Heart left ventricle (tissue), 16 donors: ENCODE data around the gene CASS4. TPM values are rescaled to one million over a fixed set of nuclear protein-coding genes. Genes with fewer than 3 reads are reported as not detected.
A peak's percentile ranks its signal among the peaks of the same experiment; 100 is the strongest.

Source experiments
- ATAC-seq, 4 donors: fragments of 200-7000 bp; cut with Tn5 transposase; one replicate each; pipeline ENCODE4 v1.9.1; 2020 to 2022; ENCODE audit warnings: moderate library complexity in 4 of 4, mild to moderate bottlenecking in 3 of 4, moderate number of reproducible peaks in 1 of 4
- DNase-seq, 5 donors: peaks; one replicate each; pipeline ENCODE4 v3.0.0-alpha.2; 2020
- H3K27ac ChIP-seq, 12 donors: fragments of 200-600 bp; sonication (generic) in 4 of 12; one replicate each; pipeline versions ENCODE4 v1.5.0 to v1.8.0; 2016 to 2022; ENCODE audit warnings: mild to moderate bottlenecking in 2 of 12
- H3K27me3 ChIP-seq, 9 donors: fragments of 200-600 bp; sonication (generic) in 2 of 9; one replicate each; pipeline versions ENCODE4 v1.5.1 to v1.8.0; 2016 to 2022; ENCODE audit warnings: mild to moderate bottlenecking in 3 of 9
- H3K36me3 ChIP-seq, 9 donors: fragments of 200-600 bp; sonication (generic) in 2 of 9; one replicate each; pipeline versions ENCODE4 v1.5.0 to v1.8.0; 2018 to 2022; ENCODE audit warnings: mild to moderate bottlenecking in 2 of 9
- H3K4me1 ChIP-seq, 12 donors: fragments of 200-600 bp; sonication (generic) in 4 of 12; one replicate each; pipeline versions ENCODE4 v1.5.0 to v1.8.0; 2016 to 2022; ENCODE audit warnings: mild to moderate bottlenecking in 3 of 12
- H3K4me3 ChIP-seq, 12 donors: fragments of 200-600 bp; sonication (generic) in 4 of 12; one replicate each; pipeline versions ENCODE4 v1.5.0 to v1.8.0; 2017 to 2022; ENCODE audit warnings: mild to moderate bottlenecking in 9 of 12, moderate library complexity in 4 of 12
- H3K9me3 ChIP-seq, 12 donors: fragments of 200-600 bp; sonication (generic) in 4 of 12; one replicate each; pipeline versions ENCODE4 v1.5.0 to v1.8.0; 2016 to 2022; ENCODE audit warnings: mild to moderate bottlenecking in 1 of 12
- POLR2A ChIP-seq, 2 donors: fragments of 450-650 bp; IDR thresholded peaks; one replicate each; pipeline ENCODE4 v1.6.1; 2017; ENCODE audit warnings: antibody characterized with exemption in 2 of 2, mild to moderate bottlenecking in 2 of 2, moderate library complexity in 2 of 2
- WGBS, 4 donors: extraction: QIAGEN DNeasy Blood & Tissue Kit in 2 of 4; methylation state at CpG; one replicate each; pipeline versions ENCODE4 v1.1.5 to v1.1.7; 2013 to 2018; 5-methylcytosine and 5-hydroxymethylcytosine counted together
- intact Hi-C, 10 donors: fragments of 100-400 bp; cut with DNase I; formaldehyde crosslinking; loops; one replicate each; pipeline versions ENCODE4 v1.11.1 to v1.14.2; 2022
- polyA plus RNA-seq, 2 donors: library from polyadenylated mRNA; stranded (reverse); fragments of 200-250 nt; gene quantifications; one replicate each; pipeline ENCODE4 v1.2.3, GENCODE V29; 2013
- total RNA-seq, 9 donors: library from RNA; depleted of rRNA in 2 of 9; stranded (reverse); fragments of >200 nt in 2 of 9; fragmentation: NEBNext Ultra II Directional in 3 of 9; extraction: Animal tissue kit (Norgen Biotek cat#: 25700) in 3 of 9; gene quantifications; one replicate each; pipeline versions ENCODE4 v1.1.0 to v1.2.4, GENCODE V29; 2016 to 2023
- TF ChIP-seq, protein P1 (sequence below), 12 donors: fragments of 200-600 bp; sonication (generic) in 4 of 12; IDR thresholded peaks; one replicate each; pipeline versions ENCODE4 v1.5.0 to v1.8.0; 2018 to 2022; ENCODE audit warnings: antibody characterized with exemption in 12 of 12, mild to moderate bottlenecking in 5 of 12
- donor health status: ischemic (EF 13 %, LVEDD 7.1; RV severe dilation, severe dysfunction).
- donor health status: healthy with polysubstance abuse.
- donor health status: DM: no; HTN: yes; CAD: no.
- donor health status: DM: no; HTN: no; CAD: no.
- donor health status: ischemic (EF 25% LVEDD 6.9; RV normal size, moderate dysfunction).
- donor health status: ischemic (EF 25% LVEDD 5.7; RV mildly dilated, moderate dysfunction).
- donor health status: healthy.
- donor health status: DM: yes; HTN: yes; CAD: no.
- donor health status: ischemic (EF 35%, LVEDD 5.7; RV mildly dilated, moderate dysfunction).
- donor health status: nonischemic (EF 11% LVEDD 7.7; RV severe dilation, severe dysfunction).
- donor health status: DM: yes; HTN: yes; CAD: no.
- donor health status: PGD.
- donor health status: ischemic (EF 29% LVEDD 5.4; RV normal size, mild dysfunction).
- donor health status: nonischemic (EF 23%, LVEDD 6.1; RV moderate dilation, normal function).

The CASS4 gene
- total and polyA plus RNA-seq, 11 donors = 0.07 to 3.8 (median 0.49) TPM

DNA sequence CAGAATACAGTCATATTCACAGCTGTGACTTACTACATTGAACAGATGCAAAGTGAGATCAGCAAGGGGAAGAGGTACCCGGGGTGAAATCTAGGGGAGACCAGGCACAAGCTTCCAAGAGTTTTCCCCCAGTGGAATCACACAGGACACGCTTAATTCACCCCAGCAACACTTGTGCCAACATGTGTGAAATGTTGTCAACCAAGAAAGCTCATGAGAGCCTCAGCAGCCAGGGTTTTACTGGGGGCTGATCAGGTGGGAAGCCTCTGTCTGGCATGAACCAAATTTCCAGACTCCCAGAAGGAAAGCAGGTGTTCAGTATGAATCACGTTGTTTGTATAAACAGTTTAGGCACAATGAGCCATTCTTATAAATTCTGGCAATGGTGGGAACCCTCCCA, 49.5 kb downstream of the CASS4 start:
- peaks cover 0 to 8% (median 0%) of the 10 kb centered on the region in 9 donors for H3K36me3 ChIP-seq
- H3K27ac ChIP-seq = peak overlapping the region in 1 of 12 donors; percentile 15
- ATAC-seq = no peak
- intact Hi-C loops = loop anchor here in 2 of 10 donors (5.0 kb wide), 2 partner anchors 59 to 64 kb away; no protein-coding TSS in a partner anchor
- no peak for TF ChIP-seq POLR2A (IDR thresholded peaks at IDR 0.05)
- TF ChIP-seq, protein P1, sequence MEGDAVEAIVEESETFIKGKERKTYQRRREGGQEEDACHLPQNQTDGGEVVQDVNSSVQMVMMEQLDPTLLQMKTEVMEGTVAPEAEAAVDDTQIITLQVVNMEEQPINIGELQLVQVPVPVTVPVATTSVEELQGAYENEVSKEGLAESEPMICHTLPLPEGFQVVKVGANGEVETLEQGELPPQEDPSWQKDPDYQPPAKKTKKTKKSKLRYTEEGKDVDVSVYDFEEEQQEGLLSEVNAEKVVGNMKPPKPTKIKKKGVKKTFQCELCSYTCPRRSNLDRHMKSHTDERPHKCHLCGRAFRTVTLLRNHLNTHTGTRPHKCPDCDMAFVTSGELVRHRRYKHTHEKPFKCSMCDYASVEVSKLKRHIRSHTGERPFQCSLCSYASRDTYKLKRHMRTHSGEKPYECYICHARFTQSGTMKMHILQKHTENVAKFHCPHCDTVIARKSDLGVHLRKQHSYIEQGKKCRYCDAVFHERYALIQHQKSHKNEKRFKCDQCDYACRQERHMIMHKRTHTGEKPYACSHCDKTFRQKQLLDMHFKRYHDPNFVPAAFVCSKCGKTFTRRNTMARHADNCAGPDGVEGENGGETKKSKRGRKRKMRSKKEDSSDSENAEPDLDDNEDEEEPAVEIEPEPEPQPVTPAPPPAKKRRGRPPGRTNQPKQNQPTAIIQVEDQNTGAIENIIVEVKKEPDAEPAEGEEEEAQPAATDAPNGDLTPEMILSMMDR (IDR thresholded peaks at IDR 0.05) = no peak
- H3K9me3 ChIP-seq = no peaks in the 10 kb centered on the region
- no peaks in the 10 kb centered on the region for H3K27me3 ChIP-seq
- DNase-seq = no peak
- peaks cover 0 to 35% (median 0%) of the 10 kb centered on the region in 12 donors for H3K4me1 ChIP-seq
- no peak overlapping the region for H3K4me3 ChIP-seq
- WGBS, 4 donors = 68 to 78% (median 72%) methylated on average over 3 of the region's 3 CpGs

DNA sequence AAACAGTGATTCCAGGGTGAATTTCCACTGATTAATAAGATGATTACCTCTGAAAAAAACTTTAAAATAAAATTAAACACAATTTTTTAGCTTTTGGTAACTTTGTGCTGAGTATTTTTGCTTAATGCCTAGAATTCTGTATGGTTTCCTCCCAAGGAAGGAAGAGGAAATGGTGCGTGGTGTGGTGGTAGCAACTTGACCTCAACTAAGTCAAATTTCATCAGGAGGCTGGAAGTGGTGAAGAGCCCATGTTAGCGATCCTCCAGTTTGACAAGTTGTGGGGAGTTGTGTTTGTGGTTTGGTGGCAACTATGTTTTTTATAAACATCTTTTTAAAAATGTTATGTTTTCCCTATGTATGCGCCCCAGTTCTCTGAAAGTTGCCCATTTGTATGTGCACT, 51.4 kb downstream of the CASS4 start:
- Histone ChIP-seq H3K4me1 (peaks cover 0 to 44% (median 5%) of the 10 kb centered on the region in 12 donors), H3K4me3 (no peak overlapping the region), H3K27me3 (no peaks in the 10 kb centered on the region), H3K9me3 (no peaks in the 10 kb centered on the region), H3K27ac (peak overlapping the region in 1 of 12 donors; percentile 63), H3K36me3 (peaks cover 0 to 6% (median 0%) of the 10 kb centered on the region in 9 donors)
- TF ChIP-seq, protein P1 (IDR thresholded peaks at IDR 0.05) = no peak
- no peak for TF ChIP-seq POLR2A (IDR thresholded peaks at IDR 0.05)
- DNase-seq = no peak
- intact Hi-C loops = loop anchor here in 2 of 10 donors (5.0 kb wide), 2 partner anchors 61 to 66 kb away; no protein-coding TSS in a partner anchor
- ATAC-seq = no peak
- whole genome bisulfite sequencing, 4 donors = 64 to 75% (median 71%) methylated on average over 3 of the region's 3 CpGs

DNA sequence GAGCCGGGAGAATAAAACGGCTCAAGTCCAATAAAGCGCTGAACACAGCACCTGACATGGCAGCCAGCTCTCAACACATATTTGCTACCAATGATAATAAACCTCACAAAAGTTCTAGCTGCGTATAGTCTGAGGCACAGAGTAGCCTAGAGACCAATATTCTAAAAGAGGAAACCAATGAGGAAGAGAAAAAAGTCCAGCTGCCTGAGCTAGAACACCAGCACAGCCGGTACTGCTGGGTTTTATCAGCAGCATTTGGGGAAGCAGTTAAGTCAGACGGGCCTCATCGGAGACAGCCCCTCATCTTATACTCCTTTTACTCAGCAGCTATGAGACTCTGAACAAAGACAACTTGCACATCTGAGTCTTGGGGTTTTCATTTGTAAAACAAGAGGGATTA, 53.9 kb downstream of the CASS4 start:
- H3K27ac ChIP-seq = peak overlapping the region in 2 of 12 donors; percentile 1 to 74
- TF ChIP-seq POLR2A (IDR thresholded peaks at IDR 0.05) = no peak
- TF ChIP-seq, protein P1 (IDR thresholded peaks at IDR 0.05) = no peak
- ATAC-seq (no peak), DNase-seq (no peak)
- H3K36me3 ChIP-seq = peaks cover 0 to 12% (median 0%) of the 10 kb centered on the region in 9 donors
- H3K27me3 ChIP-seq = no peaks in the 10 kb centered on the region
- H3K4me1 ChIP-seq = peaks cover 0 to 60% (median 19%) of the 10 kb centered on the region in 12 donors
- intact Hi-C loops = loop anchor here in 3 of 10 donors (5.0 kb wide), 2 partner anchors 69 to 74 kb away; partner anchors contain the start of genes AURKA (in 1 of the 3) and CSTF1 (in 1 of the 3)
- 52 to 72% (median 57%) methylated on average over 7 of the region's 7 CpGs for WGBS, 4 donors
- H3K9me3 ChIP-seq = no peaks in the 10 kb centered on the region
- no peak overlapping the region for H3K4me3 ChIP-seq

DNA sequence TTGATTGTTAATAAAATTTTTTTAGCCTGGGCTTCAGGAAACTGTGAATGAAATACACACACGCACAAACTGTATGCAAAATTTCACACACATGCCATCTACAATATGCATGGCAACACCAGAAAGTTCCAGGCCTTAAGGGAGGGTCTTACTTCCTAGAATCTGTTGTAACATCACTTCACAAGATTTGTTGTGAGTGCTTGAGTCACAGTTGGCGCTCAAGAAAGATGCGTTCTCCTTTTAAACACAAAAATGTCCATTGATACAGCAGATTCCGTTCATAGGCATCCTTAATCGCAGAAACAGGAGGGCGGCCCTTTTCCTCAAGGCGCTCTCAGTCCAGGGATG, 55.9 kb downstream of the CASS4 start:
- WGBS, 4 donors = 3 to 8% (median 6%) methylated on average over 7 of the region's 7 CpGs
- DNase-seq (no peak), ATAC-seq (peak in 1 of 4 donors; percentile 17)
- Histone ChIP-seq H3K36me3 (peaks cover 0 to 23% (median 4%) of the 10 kb centered on the region in 9 donors), H3K4me1 (peaks cover 0 to 53% (median 21%) of the 10 kb centered on the region in 12 donors), H3K4me3 (peak overlapping the region; percentile 46 to 94 (median 84)), H3K9me3 (no peaks in the 10 kb centered on the region), H3K27me3 (no peaks in the 10 kb centered on the region), H3K27ac (peak overlapping the region; percentile 38 to 91 (median 80))
- intact Hi-C loops = loop anchor here in 8 of 10 donors (1.0 to 5.0 kb wide), 6 partner anchors 61 to 76 kb away; partner anchors contain the start of genes AURKA (in 6 of the 8) and CSTF1 (in 6 of the 8)
- no peak for TF ChIP-seq POLR2A (IDR thresholded peaks at IDR 0.05)
- TF ChIP-seq, protein P1 (IDR thresholded peaks at IDR 0.05) = no peak
